Daoy (cell line): ENCODE data around the gene ZCCHC2. TPM values are rescaled to one million over a fixed set of nuclear protein-coding genes. Genes with fewer than 3 reads are reported as not detected.

Experiments used
- DNase-seq: peaks from one replicate; pipeline ENCODE4 v3.0.0-alpha.2; 2015; ENCODE audit warnings: low read depth
- total RNA-seq: library from RNA; depleted of rRNA; stranded (reverse); fragments of >200 nt; shearing (Covaris generic); gene quantifications from 2 replicates; pipeline ENCODE4 v1.2.3, GENCODE V29; 2014; rRNA removed

Gene ZCCHC2
- total RNA-seq, 1 experiment from 2014 or later, result 3.1 TPM

DNA sequence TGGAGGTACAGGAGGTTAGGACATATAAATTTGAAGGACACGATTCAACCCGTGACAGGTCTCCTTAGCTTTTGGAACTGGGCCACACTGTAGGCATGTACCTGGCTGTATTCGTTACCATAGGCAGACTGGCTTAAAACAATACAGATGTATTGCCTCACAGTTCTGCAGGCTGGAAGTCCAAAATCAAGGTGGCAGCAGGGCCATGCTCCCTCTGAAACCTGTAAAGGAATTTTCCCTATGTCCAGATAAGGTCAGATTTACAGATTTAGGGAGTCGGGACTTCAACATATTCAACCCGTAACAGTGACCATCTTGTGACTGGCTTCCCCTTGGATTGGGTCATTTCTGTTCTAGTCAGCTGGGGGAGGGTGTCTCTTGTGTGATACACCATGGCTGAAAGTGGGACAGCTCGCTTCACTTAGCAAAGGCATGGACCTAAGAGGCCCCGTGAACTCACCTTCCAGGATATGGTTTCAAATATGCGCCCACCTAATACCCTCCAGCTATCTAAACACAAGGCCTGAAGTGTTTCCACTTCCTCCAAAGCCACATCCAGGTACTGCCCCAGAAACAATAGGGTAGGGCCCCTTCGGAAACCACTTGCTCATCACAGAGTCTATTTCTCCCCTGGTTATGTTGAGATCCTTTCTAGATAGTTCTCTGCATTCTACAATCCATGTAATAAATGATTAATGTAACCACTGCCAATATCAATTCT is 85.0 kb downstream of the ZCCHC2 start:
- no peak for DNase-seq

DNA sequence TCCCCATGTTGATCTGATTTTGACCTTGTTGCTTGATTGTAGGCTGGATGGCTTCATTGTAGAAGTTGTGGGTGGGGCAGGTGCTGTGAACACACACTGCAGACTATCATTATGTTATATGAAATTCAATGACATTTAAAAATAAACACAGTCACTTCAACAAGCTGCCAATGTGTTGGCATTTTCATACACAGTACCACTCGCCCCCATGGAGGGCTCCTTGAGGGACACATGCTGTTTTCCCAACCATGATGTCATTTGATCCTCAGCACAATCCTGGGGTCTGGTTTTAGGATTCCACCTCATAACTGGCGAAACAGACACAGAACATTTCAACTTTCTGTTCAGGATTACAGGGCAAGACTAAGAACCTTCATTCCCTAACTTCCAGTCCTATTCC is 86.9 kb downstream of the ZCCHC2 start:
- no peak for DNase-seq

DNA sequence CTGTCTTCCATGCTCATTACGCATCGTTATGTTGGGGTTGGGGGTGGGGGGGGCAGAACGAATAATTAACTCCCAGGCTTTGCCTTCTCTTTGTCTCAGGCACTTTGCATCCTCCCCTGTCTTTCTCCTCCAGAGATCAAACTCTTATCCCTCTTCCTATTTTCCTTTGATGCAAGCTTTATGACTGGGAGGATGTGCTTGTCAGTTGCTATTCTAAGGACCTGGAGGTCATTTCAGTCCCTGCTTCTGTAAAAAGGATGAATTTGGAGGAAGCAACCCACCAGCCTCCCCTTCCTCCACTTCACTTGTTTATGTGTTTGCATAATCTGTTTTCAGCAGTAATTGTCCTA is 87.5 kb downstream of the ZCCHC2 start:
- DNase-seq, result no peak

DNA sequence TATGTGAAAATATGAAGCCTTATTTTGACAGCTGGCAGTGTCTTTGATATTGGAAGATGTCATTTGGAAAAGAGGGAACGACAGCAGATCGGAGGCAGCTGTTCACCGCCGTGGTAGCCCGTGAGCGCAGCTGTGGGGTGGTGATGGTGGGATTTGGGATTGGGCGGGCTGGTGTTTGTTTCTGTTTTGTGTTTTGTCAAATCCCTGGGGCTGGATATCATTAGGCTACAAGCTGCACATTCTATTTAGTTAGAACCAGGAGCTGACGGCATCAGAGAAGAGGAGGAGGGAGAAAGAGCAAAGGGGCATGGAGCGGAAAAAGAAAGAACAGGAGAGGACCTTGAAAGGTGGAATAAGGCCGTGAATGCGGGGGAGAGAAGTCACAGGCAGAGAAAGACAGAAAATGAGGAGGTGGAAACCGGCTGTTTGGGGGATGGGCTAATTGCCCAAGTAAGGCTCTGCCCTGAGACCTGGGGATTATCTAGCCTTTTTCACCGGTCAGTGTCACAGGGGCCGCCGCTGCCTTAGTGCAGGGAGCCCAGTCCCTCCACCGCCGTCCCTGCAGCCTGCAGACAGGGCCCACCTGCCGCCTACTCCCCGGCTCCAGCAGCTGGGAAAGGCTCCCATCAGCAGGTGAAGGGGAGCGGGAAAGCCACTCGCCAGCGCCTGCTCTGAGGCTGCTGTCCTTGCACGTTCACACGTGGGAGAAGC is 88.0 kb downstream of the ZCCHC2 start:
- no peak for DNase-seq

DNA sequence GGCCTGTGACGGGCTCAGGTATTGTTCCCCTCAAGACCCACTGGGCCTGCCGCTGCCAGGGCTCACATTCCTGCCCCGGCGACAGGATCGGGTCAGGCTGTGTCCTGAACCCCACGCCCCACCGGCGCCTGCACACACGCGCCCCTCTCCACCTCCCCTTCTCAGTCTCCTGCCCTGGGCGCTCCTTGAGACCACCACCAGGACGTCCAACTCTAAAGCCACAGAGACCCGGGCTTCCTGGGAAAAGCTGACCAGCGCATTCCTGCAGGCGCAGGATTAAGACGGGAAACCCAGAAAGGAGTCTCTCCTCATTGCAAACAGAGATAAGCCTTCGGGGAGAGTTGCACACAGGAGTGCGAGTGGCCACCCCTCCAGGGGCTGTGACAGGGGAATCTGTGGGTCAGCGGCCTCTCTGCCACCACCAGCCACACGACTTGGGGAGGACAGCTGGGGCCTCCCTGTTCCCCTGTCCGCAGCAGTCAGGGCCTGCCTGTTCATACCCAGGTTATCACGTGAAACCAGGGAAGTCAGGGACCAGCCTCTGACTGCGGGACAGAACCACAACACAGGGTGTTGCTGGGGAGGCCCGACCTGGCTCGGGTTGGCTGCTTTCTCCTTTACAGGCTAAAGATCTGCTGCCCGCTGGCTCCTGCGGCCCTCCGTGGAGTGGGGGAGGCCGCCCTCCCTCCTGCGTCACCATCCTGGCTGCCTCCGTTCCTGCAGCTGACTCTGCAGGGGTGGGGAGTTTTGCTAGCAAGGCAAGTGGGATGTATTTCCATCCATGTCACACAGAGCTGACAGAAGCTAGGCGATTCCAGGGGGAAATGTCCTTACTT is 88.8 kb downstream of the ZCCHC2 start:
- DNase-seq, result no peak

DNA sequence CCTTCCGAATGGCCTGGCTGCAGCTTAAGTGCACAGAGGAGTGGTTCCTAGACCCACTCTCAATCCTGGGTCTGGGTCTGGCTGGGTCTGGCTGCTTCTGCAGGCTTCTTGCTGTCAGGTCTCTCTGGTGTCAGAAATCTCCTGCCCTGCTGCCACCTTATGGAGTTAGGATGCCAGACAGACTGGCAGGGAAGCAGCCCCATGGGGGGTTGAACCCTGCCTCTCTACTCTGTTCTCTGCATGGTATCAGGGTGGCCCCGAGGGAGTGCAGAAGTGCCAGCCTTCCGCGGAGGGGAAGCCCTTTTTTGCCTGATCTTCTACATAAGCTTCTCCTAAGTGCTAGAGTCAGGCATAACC is 89.4 kb downstream of the ZCCHC2 start:
- no peak for DNase-seq

DNA sequence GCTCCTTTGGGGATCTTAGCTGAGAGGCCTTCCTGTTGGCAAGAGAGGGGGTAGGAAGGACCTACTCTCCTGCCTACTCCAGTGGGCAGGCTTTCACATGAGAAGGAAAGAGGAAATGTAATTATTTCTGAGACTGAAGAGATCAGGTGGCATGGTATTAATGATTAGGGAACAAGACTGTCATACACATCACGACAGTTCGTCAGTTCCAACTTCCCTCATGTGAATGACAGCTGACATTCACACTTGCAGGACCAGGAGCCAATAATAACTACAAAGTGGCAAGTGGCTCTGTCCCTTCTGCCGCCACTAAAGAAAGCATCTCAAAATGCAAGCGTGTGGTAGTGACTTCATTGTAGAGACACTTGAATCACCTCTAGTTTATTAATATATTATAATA is 90.0 kb downstream of the ZCCHC2 start:
- DNase-seq, result no peak

DNA sequence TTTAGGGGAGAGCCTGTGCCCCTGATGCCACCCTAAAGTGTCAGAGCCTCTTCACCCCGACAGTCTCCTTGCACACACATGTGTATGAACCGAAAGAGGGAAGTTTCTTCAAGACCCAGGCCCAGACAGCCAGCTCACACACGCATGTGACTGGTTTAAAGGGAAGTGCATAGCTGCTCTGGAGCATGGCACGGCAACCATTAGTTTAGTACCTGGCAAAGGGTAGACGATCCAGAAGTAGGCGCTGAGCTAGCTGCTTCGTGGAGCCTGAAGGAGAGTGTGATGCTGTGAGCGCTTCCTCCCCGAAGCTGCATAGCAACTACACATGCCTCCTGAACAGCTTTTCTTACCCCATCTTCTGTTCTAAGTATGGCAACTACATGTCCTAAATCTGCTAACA is 91.7 kb downstream of the ZCCHC2 start:
- no peak for DNase-seq

DNA sequence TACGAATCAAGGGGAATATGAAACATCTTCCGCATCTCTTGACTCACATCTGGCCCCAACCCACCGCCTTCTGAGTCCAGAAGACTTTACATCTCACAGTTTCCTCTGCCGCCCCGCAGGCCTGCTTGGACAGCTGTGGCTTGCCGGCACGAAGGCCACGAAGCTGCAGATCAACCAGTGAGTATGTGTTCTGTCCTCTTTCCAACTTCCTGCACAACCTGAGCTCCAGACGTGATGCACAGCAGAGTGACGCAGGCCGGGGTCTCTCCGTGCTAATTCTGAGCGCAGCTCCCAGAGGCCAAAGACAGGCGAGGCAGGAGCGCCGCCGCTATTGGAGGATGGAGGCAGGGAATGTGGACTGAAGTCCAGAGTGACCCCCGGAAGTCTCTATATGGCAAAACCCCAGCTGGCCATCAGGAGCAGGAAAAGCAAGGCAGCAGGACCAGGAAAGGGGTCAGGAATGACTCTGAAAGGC is 93.5 kb downstream of the ZCCHC2 start:
- no peak for DNase-seq

DNA sequence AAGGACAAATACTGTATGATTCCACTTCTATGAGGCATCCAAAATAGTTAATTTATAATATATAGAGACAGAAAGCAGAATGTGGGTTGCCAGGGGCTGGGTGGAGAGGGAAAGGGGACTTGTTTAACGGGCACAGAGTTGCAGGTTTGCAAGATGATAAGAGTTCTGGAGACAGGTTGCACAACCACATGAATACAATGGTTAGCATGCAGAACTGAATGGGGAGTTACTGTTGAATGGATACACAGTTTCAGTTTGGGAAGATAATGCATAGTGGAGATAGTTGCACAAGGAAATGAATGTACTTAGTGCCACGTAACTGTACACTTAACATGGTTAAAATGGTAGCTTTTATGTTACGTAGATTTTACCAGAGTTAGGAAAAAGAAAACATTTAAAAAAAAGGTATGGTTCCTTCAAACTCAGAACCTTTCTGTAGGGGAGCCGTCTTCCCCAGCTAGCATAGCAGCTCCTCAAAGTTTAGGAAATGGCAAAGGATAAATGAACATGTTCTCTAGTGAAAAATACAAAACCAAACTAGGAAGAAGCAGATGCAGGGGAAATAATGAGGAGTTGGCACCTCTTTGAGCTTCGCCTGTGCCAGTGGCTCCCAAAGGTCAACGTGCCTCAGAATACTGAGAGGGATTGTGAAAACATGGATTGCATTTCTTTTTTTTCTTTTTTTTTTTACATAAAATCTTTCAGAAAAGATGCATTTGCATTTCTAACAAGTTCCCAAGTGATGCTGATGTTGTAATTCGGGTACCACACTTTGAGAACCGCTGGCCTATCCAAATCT is 95.2 kb downstream of the ZCCHC2 start:
- DNase-seq, result no peak

DNA sequence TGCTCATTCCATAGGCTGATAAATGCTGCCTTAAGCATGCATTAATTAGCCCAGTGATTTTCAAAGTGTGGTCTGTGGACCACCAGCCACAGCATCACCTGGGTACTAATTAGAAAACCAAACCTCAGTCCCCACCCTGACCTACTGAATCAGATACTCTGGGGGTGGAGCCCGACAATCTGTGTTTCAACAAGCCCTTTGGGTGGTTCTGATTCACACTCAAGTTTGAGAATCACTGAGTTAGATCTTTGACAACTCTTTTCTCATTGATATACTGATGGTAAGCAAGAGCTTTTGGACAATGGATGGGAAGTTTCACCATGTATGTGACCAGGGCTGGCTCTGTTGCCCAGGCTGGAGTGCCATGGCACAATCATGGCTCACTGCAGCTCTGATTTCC is 95.9 kb downstream of the ZCCHC2 start:
- no peak for DNase-seq

DNA sequence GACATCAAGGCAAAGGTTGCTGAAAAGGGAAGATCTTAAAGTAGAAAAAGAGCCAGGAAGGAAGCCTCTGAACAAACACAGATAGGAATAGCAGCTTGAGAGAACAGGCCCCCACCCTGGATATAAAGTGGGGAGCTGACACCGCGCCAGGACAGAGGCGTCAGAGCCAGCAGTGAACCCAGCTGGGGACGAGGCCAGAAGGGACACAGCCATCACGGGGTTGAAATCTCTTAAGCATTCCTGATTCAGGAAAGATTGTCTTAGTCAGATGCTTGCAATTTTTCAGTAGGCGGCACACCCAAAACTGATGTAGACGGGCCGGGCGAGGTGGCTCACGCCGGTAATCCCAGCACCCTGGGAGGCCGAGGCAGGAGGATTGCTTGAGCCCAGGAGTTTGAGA is 98.7 kb downstream of the ZCCHC2 start:
- no peak for DNase-seq

DNA sequence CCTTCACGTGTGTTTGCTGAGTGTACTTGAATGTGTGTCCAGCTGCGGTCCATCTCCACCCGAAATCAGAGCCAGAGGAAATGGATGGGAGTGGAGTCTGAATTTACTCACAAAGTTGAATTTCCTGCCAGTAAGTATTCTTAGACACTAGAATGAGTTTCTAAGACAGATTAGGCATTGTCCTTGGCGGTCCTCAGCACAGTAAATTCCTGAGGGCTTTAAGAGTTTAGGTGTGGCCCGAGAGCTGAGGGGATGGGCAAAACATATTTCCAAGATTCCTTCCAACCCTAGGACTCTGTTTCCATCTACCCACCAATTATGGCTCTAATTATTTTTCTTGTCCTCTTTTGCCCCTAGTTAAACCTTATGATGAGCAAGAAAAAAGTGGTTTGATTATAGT is 102.2 kb downstream of the ZCCHC2 start:
- no peak for DNase-seq

Other genes starting within 250 kb of the ZCCHC2 start
- 2.9 and 3.5 TPM in 2 replicates for gene TNFRSF11A, start 197.7 kb upstream of the ZCCHC2 start, total RNA-seq
- 2.5 and 4.8 TPM in 2 replicates for gene PHLPP1, start 192.5 kb downstream of the ZCCHC2 start, total RNA-seq